ENCODE data around the gene NCF1.
A peak's percentile ranks its signal among the peaks of the same experiment; 100 is the strongest.
"Not testable (repeated sequence)": the region's sequence is repeated elsewhere in the genome, so short reads cannot be mapped to it uniquely, and the experiment has no call there.

Gene NCF1

GRCh38 chr7:74788369-74789150, 14.7 kb downstream of the NCF1 start:
- peak; percentile 95 for DNase-seq

GRCh38 chr7:74789200-74789736, 15.5 kb downstream of the NCF1 start:
- DNase-seq = not testable (repeated sequence)

- not testable (repeated sequence) for DNase-seq
Measured at GRCh38 chr7:74797848-74798622, 24.2 kb downstream of the NCF1 start.

- DNase-seq = not testable (repeated sequence)
Measured at GRCh38 chr7:74798644-74799043, 24.8 kb downstream of the NCF1 start.

GRCh38 chr7:74815882-74816281, 42.1 kb downstream of the NCF1 start:
- DNase-seq = not testable (repeated sequence)

- not testable (repeated sequence) for DNase-seq
Measured at GRCh38 chr7:74820146-74820805, 46.5 kb downstream of the NCF1 start.

GRCh38 chr7:74821259-74821658, 47.4 kb downstream of the NCF1 start:
- not testable (repeated sequence) for DNase-seq

GRCh38 chr7:74829959-74830358, 56.1 kb downstream of the NCF1 start:
- DNase-seq = not testable (repeated sequence)

- DNase-seq = not testable (repeated sequence)
Measured at GRCh38 chr7:74830411-74830810, 56.6 kb downstream of the NCF1 start.
